Keratinocyte (primary cell): ENCODE measurements around the gene MED8. TPM values are rescaled to one million over a fixed set of nuclear protein-coding genes. Genes with fewer than 3 reads are reported as not detected.

Experiments
- DNase-seq: peaks from one replicate; pipeline ENCODE4 v3.0.0-alpha.2; 2011; ENCODE audit warnings: low read depth, missing footprints, low spot score
- FAIRE-seq: peaks from 2 replicates; lab custom pipeline; 2011; peaks lifted over from hg19 to GRCh38; lab: Jason Lieb, UNC
- H2AFZ ChIP-seq: 2 replicates; pipeline ENCODE4 v1.6.0; 2012; ENCODE audit warnings: low read length, control low read depth, inconsistent platforms; ENCODE audit not compliant: control insufficient read depth
- H3K27ac ChIP-seq: 2 replicates; pipeline ENCODE4 v1.5.1; 2011; ENCODE audit warnings: low read length; ENCODE audit not compliant: control insufficient read depth, insufficient read depth
- H3K27me3 ChIP-seq: 3 replicates; pipeline ENCODE4 v1.6.0; 2011; ENCODE audit warnings: low read length; ENCODE audit not compliant: control insufficient read depth, insufficient read depth; ENCODE audit errors: extremely low read depth
- H3K36me3 ChIP-seq, 2 experiments: 2 replicates in 1 of 2; 3 replicates in 1 of 2; pipeline ENCODE4 v1.5.1; 2011; ENCODE audit warnings: low read length in 2 of 2, mild to moderate bottlenecking in 1 of 2; ENCODE audit not compliant: control insufficient read depth in 2 of 2, insufficient read depth in 2 of 2; ENCODE audit errors: extremely low read depth in 1 of 2
- H3K4me1 ChIP-seq: 3 replicates; pipeline ENCODE4 v1.5.1; 2011; ENCODE audit warnings: low read length; ENCODE audit not compliant: control insufficient read depth, insufficient read depth; ENCODE audit errors: extremely low read depth
- H3K4me2 ChIP-seq: 3 replicates; pipeline ENCODE4 v1.6.0; 2011; ENCODE audit warnings: low read depth, low read length; ENCODE audit not compliant: control insufficient read depth, insufficient read depth; ENCODE audit errors: extremely low read depth
- H3K4me3 ChIP-seq, 3 experiments: fragments of 200-600 bp in 1 of 3; sonication (generic) in 1 of 3; 2 replicates in 2 of 3; 3 replicates in 1 of 3; pipeline ENCODE4 v1.5.1; 2011 to 2016; ENCODE audit warnings: low read length in 3 of 3, mild to moderate bottlenecking in 3 of 3, control low read depth in 2 of 3, inconsistent platforms in 1 of 3, low read depth in 1 of 3, mixed read lengths in 1 of 3, mixed run types in 1 of 3, moderate library complexity in 1 of 3; ENCODE audit not compliant: control insufficient read depth in 2 of 3, insufficient read depth in 2 of 3; ENCODE audit errors: extremely low read depth in 1 of 3
- H3K79me2 ChIP-seq: 2 replicates; pipeline ENCODE4 v1.6.0; 2012; ENCODE audit warnings: low read length; ENCODE audit not compliant: control insufficient read depth, insufficient read depth
- H3K9ac ChIP-seq: 3 replicates; pipeline ENCODE4 v1.6.0; 2011; ENCODE audit warnings: low read length; ENCODE audit not compliant: control insufficient read depth, insufficient read depth; ENCODE audit errors: extremely low read depth
- H3K9me1 ChIP-seq: 3 replicates; pipeline ENCODE4 v1.6.0; 2011; ENCODE audit warnings: low read length; ENCODE audit not compliant: control insufficient read depth, insufficient read depth; ENCODE audit errors: extremely low read depth
- H3K9me3 ChIP-seq: 2 replicates; pipeline ENCODE4 v1.5.1; 2012; ENCODE audit warnings: low read depth, low read length; ENCODE audit not compliant: control insufficient read depth
- H4K20me1 ChIP-seq: 3 replicates; pipeline ENCODE4 v1.6.0; 2011; ENCODE audit warnings: low read length; ENCODE audit not compliant: control insufficient read depth, insufficient read depth; ENCODE audit errors: extremely low read depth
- CTCF ChIP-seq, 3 experiments: IDR thresholded peaks in 1 of 3; conservative IDR thresholded peaks in 1 of 3; optimal IDR thresholded peaks in 1 of 3; 2 replicates in 2 of 3; 3 replicates in 1 of 3; pipeline versions ENCODE3 to v1.5.1; 2011; ENCODE audit warnings: low read length in 3 of 3, mild to moderate bottlenecking in 3 of 3, moderate library complexity in 2 of 3, control low read depth in 1 of 3, inconsistent platforms in 1 of 3; ENCODE audit not compliant: insufficient read depth in 2 of 3; ENCODE audit errors: extremely low read depth in 1 of 3
- EZH2 ChIP-seq: IDR thresholded peaks from one replicate; pipeline ENCODE4 v1.6.1; 2012; ENCODE audit warnings: inconsistent platforms, mild to moderate bottlenecking, low read length, moderate library complexity
- dilution Hi-C: fragments of 300-500 bp; cut with MboI; formaldehyde crosslinking; loops from one replicate; pipeline ENCODE4 v1.7.0; 2020; ENCODE audit warnings: low sequenced_read_pairs; ENCODE audit not compliant: extremely low pct_ligation_motif_present
- polyA plus RNA-seq, 5 experiments: library from polyadenylated mRNA; depleted of rRNA in 3 of 5; stranded (reverse) in 3 of 5; stranded (forward) in 1 of 5; unstranded in 1 of 5; fragments of >200 nt; gene quantifications; 1 replicate in 1 of 5; 2 replicates in 3 of 5; 3 replicates in 1 of 5; pipeline versions ENCODE4 v1.2.1 to v1.2.3, GENCODE V29; 2011 to 2012; ENCODE audit warnings: missing spikeins in 2 of 5, low read depth in 1 of 5, low replicate concordance in 1 of 5

Gene MED8
- polyA plus RNA-seq, 1 donor (not counting 4 experiments of a cell fraction or from before 2014, with no cell fraction given): 14.3 TPM

GRCh38 chr1:43354471-43354870, 35.1 kb downstream of the MED8 start:
- peaks cover 9% of the 10 kb centered on the region for H3K4me1 ChIP-seq
- no peaks in the 10 kb centered on the region for H3K9me3 ChIP-seq
- H3K79me2 ChIP-seq: peaks cover 9% of the 10 kb centered on the region
- dilution Hi-C loops: no loop called here
- no peaks in the 10 kb centered on the region for H4K20me1 ChIP-seq
- TF ChIP-seq EZH2 (no peak), CTCF (optimal IDR thresholded peaks at IDR 0.05 in 1 of 3, IDR thresholded peaks at IDR 0.05 in 1 of 3, conservative IDR thresholded peaks at IDR 0.05 in 1 of 3; ENCODE audit: extremely low read depth in 1 of 3, insufficient read depth in 2 of 3, low read length in 3 of 3) (no peak)
- FAIRE-seq (no peak), DNase-seq (no peak)
- no peak overlapping the region for H3K9ac ChIP-seq
- H3K27me3 ChIP-seq: no peaks in the 10 kb centered on the region
- H3K36me3 ChIP-seq: no peaks in the 10 kb centered on the region
- no peak overlapping the region for H3K4me3 ChIP-seq
- no peak overlapping the region for H3K27ac ChIP-seq
- no peaks in the 10 kb centered on the region for H3K9me1 ChIP-seq
- H2AFZ ChIP-seq: no peak overlapping the region
- H3K4me2 ChIP-seq: no peak overlapping the region

- TF ChIP-seq CTCF (optimal IDR thresholded peaks at IDR 0.05 in 1 of 3, IDR thresholded peaks at IDR 0.05 in 1 of 3, conservative IDR thresholded peaks at IDR 0.05 in 1 of 3; ENCODE audit: extremely low read depth in 1 of 3, insufficient read depth in 2 of 3, low read length in 3 of 3) (no peak), EZH2 (no peak)
- Histone ChIP-seq H3K4me2 (no peak overlapping the region), H2AFZ (no peak overlapping the region), H3K4me3 (no peak overlapping the region), H4K20me1 (no peaks in the 10 kb centered on the region), H3K79me2 (no peaks in the 10 kb centered on the region), H3K27me3 (no peaks in the 10 kb centered on the region), H3K27ac (no peak overlapping the region), H3K36me3 (no peaks in the 10 kb centered on the region), H3K9ac (no peak overlapping the region), H3K9me1 (no peaks in the 10 kb centered on the region), H3K9me3 (no peaks in the 10 kb centered on the region), H3K4me1 (peaks cover 17% of the 10 kb centered on the region)
- no peak for DNase-seq
- FAIRE-seq: no peak
- dilution Hi-C loops: no loop called here
These were observed 36.7 kb downstream of the MED8 start for GRCh38 chr1:43352881-43353280.
